HCT116 (cell line): ENCODE data around the gene RAB8A. TPM values are rescaled to one million over a fixed set of nuclear protein-coding genes. Genes with fewer than 3 reads are reported as not detected.

Experiments used
- ATAC-seq: fragments of 200-7000 bp; cut with Tn5 transposase; 2 replicates; pipeline ENCODE4 v1.9.1; 2020; ENCODE audit warnings: mild to moderate bottlenecking, moderate library complexity
- BruUV-seq: library from RNA; stranded (reverse); fragments of 400-500 nt; replicated peaks from 2 replicates; lab custom pipeline; 2021; lab: Mats Ljungman, UMichigan
- CTCF ChIA-PET: fragments of 300-600 bp; sonication (Branson Sonifier 250); formaldehyde crosslinking; loops from one replicate; lab custom pipeline; 2021; ENCODE audit warnings: antibody characterized with exemption; lab: Charles Lee
- POLR2A ChIA-PET: fragments of 300-600, 350-600 bp; sonication (Branson Sonifier 250); formaldehyde crosslinking; loops from one replicate; lab custom pipeline; 2021; ENCODE audit warnings: antibody characterized with exemption; lab: Charles Lee
- RAD21 ChIA-PET, 2 experiments: fragments of 300-600 bp; sonication (Branson Sonifier 250); formaldehyde crosslinking; loops; one replicate each; lab custom pipeline; 2023; ENCODE audit warnings: low total read pairs in 2 of 2; ENCODE audit not compliant: uncharacterized antibody in 2 of 2, unreplicated experiment in 2 of 2, low non-redundant PET in 1 of 2; lab: Charles Lee
- DNase-seq: peaks from one replicate; pipeline ENCODE4 v3.0.0-alpha.2; 2010; ENCODE audit warnings: low read depth, low spot score
- H2AFZ ChIP-seq: fragments of 200-600 bp; shearing (Covaris generic), sonication (generic); 2 replicates; pipeline ENCODE4 v1.6.1; 2017; ENCODE audit warnings: low read depth, mixed run types, mixed read lengths, antibody characterized with exemption, low read length; ENCODE audit not compliant: poor library complexity, severe bottlenecking
- H3K27ac ChIP-seq: 2 replicates; pipeline ENCODE4 v1.5.1; 2012; ENCODE audit warnings: low read depth, low read length
- H3K27me3 ChIP-seq: fragments of 200-600 bp; sonication (generic); 2 replicates; pipeline ENCODE4 v1.6.1; 2016; ENCODE audit warnings: mixed run types, low read length, mixed read lengths; ENCODE audit not compliant: insufficient read depth
- H3K36me3 ChIP-seq, 2 experiments: fragments of 200-500 bp in 1 of 2; fragments of 200-600 bp in 1 of 2; sonication (Bioruptor generic) in 1 of 2; sonication (generic) in 1 of 2; 2 replicates each; pipeline versions ENCODE4 v1.5.1 to v1.6.1; 2014 to 2016; ENCODE audit warnings: low read length in 2 of 2, inconsistent platforms in 1 of 2, mixed read lengths in 1 of 2, mixed run types in 1 of 2; ENCODE audit not compliant: insufficient read depth in 2 of 2, control insufficient read depth in 1 of 2
- H3K4me1 ChIP-seq, 2 experiments: fragments of 200-600 bp in 1 of 2; sonication (generic) in 1 of 2; 2 replicates each; pipeline versions ENCODE4 v1.5.1 to v1.6.1; 2012 to 2017; ENCODE audit warnings: low read length in 2 of 2, inconsistent platforms in 1 of 2, mild to moderate bottlenecking in 1 of 2, mixed read lengths in 1 of 2, mixed run types in 1 of 2, moderate library complexity in 1 of 2; ENCODE audit not compliant: insufficient read depth in 2 of 2, control insufficient read depth in 1 of 2
- H3K4me2 ChIP-seq: fragments of 200-600 bp; sonication (generic); 2 replicates; pipeline ENCODE4 v1.6.1; 2017; ENCODE audit warnings: mixed run types, low read length, mixed read lengths
- H3K4me3 ChIP-seq, 2 experiments: fragments of 200-600 bp in 1 of 2; sonication (generic) in 1 of 2; replicated peaks in 1 of 2; 2 replicates each; pipeline ENCODE4 v1.5.1; 2011 to 2016; ENCODE audit warnings: low read length in 2 of 2, control low read depth in 1 of 2, low read depth in 1 of 2, mild to moderate bottlenecking in 1 of 2, mixed read lengths in 1 of 2, mixed run types in 1 of 2
- H3K79me2 ChIP-seq: fragments of 200-600 bp; sonication (generic); 2 replicates; pipeline ENCODE4 v1.6.1; 2017; ENCODE audit warnings: mild to moderate bottlenecking, mixed run types, low read length, moderate library complexity, mixed read lengths; ENCODE audit not compliant: insufficient read depth
- H3K9ac ChIP-seq: fragments of 200-600 bp; sonication (generic); 2 replicates; pipeline ENCODE4 v1.6.1; 2016; ENCODE audit warnings: low read length, mixed read lengths
- H3K9me2 ChIP-seq: fragments of 200-600 bp; sonication (generic), shearing (Covaris generic); 2 replicates; pipeline ENCODE4 v1.6.1; 2017; ENCODE audit warnings: mixed run types, mild to moderate bottlenecking, moderate library complexity; ENCODE audit not compliant: insufficient read depth
- H3K9me3 ChIP-seq, 2 experiments: fragments of 200-500 bp in 1 of 2; fragments of 200-600 bp in 1 of 2; sonication (Bioruptor generic) in 1 of 2; sonication (generic) in 1 of 2; 2 replicates each; pipeline ENCODE4 v1.6.1; 2014 to 2017; ENCODE audit warnings: low read length in 2 of 2, mixed read lengths in 2 of 2, inconsistent platforms in 1 of 2, low read depth in 1 of 2, mild to moderate bottlenecking in 1 of 2, mixed run types in 1 of 2, moderate library complexity in 1 of 2; ENCODE audit not compliant: control insufficient read depth in 1 of 2, insufficient read depth in 1 of 2
- H4K20me1 ChIP-seq: fragments of 200-600 bp; sonication (generic), shearing (Covaris generic); 2 replicates; pipeline ENCODE4 v1.6.1; 2017; ENCODE audit warnings: mixed run types, mild to moderate bottlenecking, moderate library complexity; ENCODE audit not compliant: insufficient read depth
- CEBPB ChIP-seq: IDR thresholded peaks from 2 replicates; pipeline ENCODE4 v1.6.1; 2012; ENCODE audit warnings: low read depth
- ELF1 ChIP-seq: IDR thresholded peaks from 2 replicates; pipeline ENCODE4 v1.6.1; 2012; ENCODE audit warnings: low read depth, borderline replicate concordance
- EZH2 ChIP-seq: fragments of 200-600 bp; sonication (generic); IDR thresholded peaks from 2 replicates; pipeline ENCODE4 v1.6.1; 2017; ENCODE audit warnings: antibody characterized with exemption, mixed run types
- JUND ChIP-seq: IDR thresholded peaks from 2 replicates; pipeline ENCODE4 v1.6.1; 2012
- MAX ChIP-seq: IDR thresholded peaks from 2 replicates; pipeline ENCODE4 v1.6.1; 2012
- POLR2A ChIP-seq: IDR thresholded peaks from 2 replicates; pipeline ENCODE4 v1.7.0; 2011; ENCODE audit warnings: borderline replicate concordance; ENCODE audit not compliant: insufficient read depth, insufficient read length; ENCODE audit errors: extremely low read depth
- RAD21 ChIP-seq: IDR thresholded peaks from 2 replicates; pipeline ENCODE4 v1.6.1; 2012; ENCODE audit warnings: low read depth, mild to moderate bottlenecking
- REST ChIP-seq: IDR thresholded peaks from 2 replicates; pipeline ENCODE4 v1.6.1; 2012; ENCODE audit warnings: low read depth
- SIN3A ChIP-seq: IDR thresholded peaks from 2 replicates; pipeline ENCODE4 v1.6.1; 2012; ENCODE audit warnings: low read depth
- SP1 ChIP-seq: IDR thresholded peaks from 2 replicates; pipeline ENCODE4 v1.6.1; 2012; ENCODE audit warnings: low read depth
- SRF ChIP-seq: IDR thresholded peaks from 2 replicates; pipeline ENCODE4 v1.6.1; 2012; ENCODE audit warnings: low read depth
- ZNF274 ChIP-seq: fragments of 200-500 bp; sonication (Bioruptor generic); IDR thresholded peaks from 2 replicates; pipeline ENCODE4 v1.6.1; 2014; ENCODE audit warnings: mild to moderate bottlenecking, low read depth, low read length, inconsistent platforms
- intact Hi-C: fragments of 100-400 bp; cut with micrococcal nuclease; formaldehyde crosslinking; loops from 2 replicates; pipeline ENCODE4 v1.10.0; 2022
- total RNA-seq: library from RNA; stranded (reverse); gene quantifications from one replicate; pipeline ENCODE4 v1.2.1, GENCODE V29; 2021; ENCODE audit not compliant: unreplicated experiment
- TF ChIP-seq, protein P1 (sequence below), 3 experiments: fragments of 200-600 bp in 1 of 3; sonication (generic) in 1 of 3; IDR thresholded peaks in 2 of 3; conservative IDR thresholded peaks in 1 of 3; 2 replicates each; pipeline ENCODE4 v1.5.1; 2012 to 2017; ENCODE audit warnings: low read depth in 2 of 3, low read length in 2 of 3, antibody characterized with exemption in 1 of 3, borderline replicate concordance in 1 of 3, control low read depth in 1 of 3, mild to moderate bottlenecking in 1 of 3, mixed read lengths in 1 of 3, mixed run types in 1 of 3, moderate library complexity in 1 of 3; ENCODE audit not compliant: insufficient read depth in 1 of 3
- TF ChIP-seq, protein P2 (sequence below): IDR thresholded peaks from 2 replicates; pipeline ENCODE4 v1.6.1; 2011; ENCODE audit warnings: mild to moderate bottlenecking, low read length, moderate library complexity; ENCODE audit not compliant: insufficient replicate concordance; ENCODE audit errors: extremely low read depth

Gene RAB8A
- total RNA-seq, 1 experiment from 2014 or later = 116 TPM

DNA sequence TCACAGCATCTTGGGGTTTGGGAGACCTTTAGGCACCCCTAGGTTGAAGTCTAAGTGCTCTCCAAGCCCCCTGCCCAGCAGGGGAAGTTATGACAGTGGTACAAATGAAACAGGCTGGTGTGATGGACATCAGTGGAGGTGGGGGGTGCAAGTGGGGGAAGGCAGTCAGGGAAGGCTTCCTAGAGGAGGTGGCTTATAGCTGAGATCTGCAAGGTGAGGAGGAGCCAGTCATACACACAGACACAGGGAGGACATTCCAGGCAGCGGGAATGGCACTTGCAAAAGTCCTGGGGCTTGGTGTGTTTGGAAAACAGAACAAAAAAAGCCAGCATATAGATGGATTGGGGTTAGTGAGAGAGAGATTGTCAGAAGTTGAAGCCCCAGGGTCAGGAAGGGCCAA lies 43.4 kb downstream of the RAB8A start:
- H3K9me2 ChIP-seq = no peaks in the 10 kb centered on the region
- TF ChIP-seq SIN3A = no peak
- no peaks in the 10 kb centered on the region for H4K20me1 ChIP-seq
- no peak overlapping the region for H3K27ac ChIP-seq
- H3K4me3 ChIP-seq = no peak overlapping the region
- ChIA-PET CTCF (no interaction called here), POLR2A (no interaction called here), RAD21 (no interaction called here)
- no peaks in the 10 kb centered on the region for H3K27me3 ChIP-seq
- ATAC-seq (no peak), DNase-seq (no peak)
- H2AFZ ChIP-seq = no peak overlapping the region
- no peak overlapping the region for H3K4me2 ChIP-seq
- no TSS peak for BruUV-seq
- no peaks in the 10 kb centered on the region for H3K79me2 ChIP-seq
- no peaks in the 10 kb centered on the region for H3K9me3 ChIP-seq
- no peak overlapping the region for H3K9ac ChIP-seq
- intact Hi-C loops = no loop called here
- H3K4me1 ChIP-seq = peaks cover 9 to 29% of the 10 kb centered on the region in 2 experiments
- H3K36me3 ChIP-seq = peaks cover 18 to 24% of the 10 kb centered on the region in 2 experiments

GRCh38 chr19:16156904-16157303 lies 45.2 kb downstream of the RAB8A start:
- no peak overlapping the region for H2AFZ ChIP-seq
- intact Hi-C loops = no loop called here
- no peaks in the 10 kb centered on the region for H3K27me3 ChIP-seq
- POLR2A ChIA-PET = interaction anchor here (1.5 kb wide), 1 partner anchor 13 kb away, joined by 6 read pairs; the partner anchor contains the start of gene HSH2D
- H3K9ac ChIP-seq = no peak overlapping the region
- DNase-seq (no peak), ATAC-seq (no peak)
- no peak overlapping the region for H3K4me2 ChIP-seq
- H3K9me2 ChIP-seq = no peaks in the 10 kb centered on the region
- peaks cover 21 to 47% of the 10 kb centered on the region in 2 experiments for H3K4me1 ChIP-seq
- no TSS peak for BruUV-seq
- H3K4me3 ChIP-seq = no peak overlapping the region
- peaks cover 18 to 24% of the 10 kb centered on the region in 2 experiments for H3K36me3 ChIP-seq
- no peaks in the 10 kb centered on the region for H4K20me1 ChIP-seq
- H3K79me2 ChIP-seq = no peaks in the 10 kb centered on the region
- RAD21 ChIA-PET = no interaction called here
- CTCF ChIA-PET = no interaction called here
- no peak overlapping the region for H3K27ac ChIP-seq
- no peaks in the 10 kb centered on the region for H3K9me3 ChIP-seq
- TF ChIP-seq REST = no peak
- TF ChIP-seq JUND = no peak
- no peak for TF ChIP-seq SIN3A
- TF ChIP-seq POLR2A = no peak
- TF ChIP-seq SRF = no peak
- no peak for TF ChIP-seq CEBPB
- TF ChIP-seq EZH2 = no peak
- no peak for TF ChIP-seq MAX
- TF ChIP-seq ZNF274 = no peak
- TF ChIP-seq SP1 = no peak
- TF ChIP-seq, protein P1, sequence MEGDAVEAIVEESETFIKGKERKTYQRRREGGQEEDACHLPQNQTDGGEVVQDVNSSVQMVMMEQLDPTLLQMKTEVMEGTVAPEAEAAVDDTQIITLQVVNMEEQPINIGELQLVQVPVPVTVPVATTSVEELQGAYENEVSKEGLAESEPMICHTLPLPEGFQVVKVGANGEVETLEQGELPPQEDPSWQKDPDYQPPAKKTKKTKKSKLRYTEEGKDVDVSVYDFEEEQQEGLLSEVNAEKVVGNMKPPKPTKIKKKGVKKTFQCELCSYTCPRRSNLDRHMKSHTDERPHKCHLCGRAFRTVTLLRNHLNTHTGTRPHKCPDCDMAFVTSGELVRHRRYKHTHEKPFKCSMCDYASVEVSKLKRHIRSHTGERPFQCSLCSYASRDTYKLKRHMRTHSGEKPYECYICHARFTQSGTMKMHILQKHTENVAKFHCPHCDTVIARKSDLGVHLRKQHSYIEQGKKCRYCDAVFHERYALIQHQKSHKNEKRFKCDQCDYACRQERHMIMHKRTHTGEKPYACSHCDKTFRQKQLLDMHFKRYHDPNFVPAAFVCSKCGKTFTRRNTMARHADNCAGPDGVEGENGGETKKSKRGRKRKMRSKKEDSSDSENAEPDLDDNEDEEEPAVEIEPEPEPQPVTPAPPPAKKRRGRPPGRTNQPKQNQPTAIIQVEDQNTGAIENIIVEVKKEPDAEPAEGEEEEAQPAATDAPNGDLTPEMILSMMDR (IDR thresholded peaks at IDR 0.05 in 2 of 3, conservative IDR thresholded peaks at IDR 0.05 in 1 of 3; ENCODE audit: borderline replicate concordance in 1 of 3, insufficient read depth in 1 of 3, low read depth in 2 of 3, low read length in 2 of 3) = no peak
- no peak for TF ChIP-seq ELF1
- TF ChIP-seq, protein P2, sequence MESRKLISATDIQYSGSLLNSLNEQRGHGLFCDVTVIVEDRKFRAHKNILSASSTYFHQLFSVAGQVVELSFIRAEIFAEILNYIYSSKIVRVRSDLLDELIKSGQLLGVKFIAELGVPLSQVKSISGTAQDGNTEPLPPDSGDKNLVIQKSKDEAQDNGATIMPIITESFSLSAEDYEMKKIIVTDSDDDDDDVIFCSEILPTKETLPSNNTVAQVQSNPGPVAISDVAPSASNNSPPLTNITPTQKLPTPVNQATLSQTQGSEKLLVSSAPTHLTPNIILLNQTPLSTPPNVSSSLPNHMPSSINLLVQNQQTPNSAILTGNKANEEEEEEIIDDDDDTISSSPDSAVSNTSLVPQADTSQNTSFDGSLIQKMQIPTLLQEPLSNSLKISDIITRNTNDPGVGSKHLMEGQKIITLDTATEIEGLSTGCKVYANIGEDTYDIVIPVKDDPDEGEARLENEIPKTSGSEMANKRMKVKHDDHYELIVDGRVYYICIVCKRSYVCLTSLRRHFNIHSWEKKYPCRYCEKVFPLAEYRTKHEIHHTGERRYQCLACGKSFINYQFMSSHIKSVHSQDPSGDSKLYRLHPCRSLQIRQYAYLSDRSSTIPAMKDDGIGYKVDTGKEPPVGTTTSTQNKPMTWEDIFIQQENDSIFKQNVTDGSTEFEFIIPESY = no peak
- TF ChIP-seq RAD21 = no peak
